GM18868 (cell line): ENCODE results near the gene CCM2L.

Experiments
- ATAC-seq: cut with Tn5 transposase; IDR thresholded peaks from one replicate; pipeline ENCODE4 v1.9.1; 2021; ENCODE audit warnings: mild to moderate bottlenecking, moderate library complexity; ENCODE audit not compliant: unreplicated experiment

CCM2L gene

DNA sequence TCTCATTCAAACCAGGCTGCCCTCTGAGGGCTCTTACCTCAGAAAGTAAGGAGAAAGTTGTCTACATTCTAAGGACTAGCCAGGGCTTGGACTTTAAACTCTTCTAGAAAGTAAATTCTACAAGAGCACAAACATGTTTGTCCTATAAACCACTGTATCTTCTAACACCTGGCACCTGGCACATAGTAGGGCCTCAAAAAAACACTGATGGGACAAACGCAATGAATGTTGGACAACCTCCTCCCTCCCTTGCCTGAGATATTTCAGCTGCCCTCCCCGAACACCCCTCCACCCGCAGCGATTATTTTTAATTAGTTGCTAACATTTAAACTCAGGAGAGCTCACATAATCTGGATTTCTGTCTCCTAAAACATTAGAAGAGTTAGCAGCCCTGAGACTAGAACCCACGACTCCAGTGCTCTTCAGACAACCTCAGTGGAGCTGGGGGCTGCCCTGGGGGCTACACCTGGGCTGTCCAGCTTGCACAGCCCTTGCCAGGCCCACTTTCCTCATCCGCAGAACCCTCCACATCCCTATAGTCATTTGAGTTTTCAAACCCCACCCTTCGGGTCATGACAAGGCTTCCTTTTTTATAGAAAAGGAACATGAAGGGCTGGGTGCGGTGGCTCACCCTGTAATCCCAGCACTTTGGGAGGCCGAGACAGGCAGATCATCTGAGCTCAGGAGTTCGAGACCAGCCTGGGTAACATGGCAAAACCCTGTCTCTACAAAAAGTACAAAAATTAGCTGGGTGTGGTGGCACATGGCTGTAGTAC, 46.7 kb downstream of the CCM2L start:
- no peak for ATAC-seq

DNA sequence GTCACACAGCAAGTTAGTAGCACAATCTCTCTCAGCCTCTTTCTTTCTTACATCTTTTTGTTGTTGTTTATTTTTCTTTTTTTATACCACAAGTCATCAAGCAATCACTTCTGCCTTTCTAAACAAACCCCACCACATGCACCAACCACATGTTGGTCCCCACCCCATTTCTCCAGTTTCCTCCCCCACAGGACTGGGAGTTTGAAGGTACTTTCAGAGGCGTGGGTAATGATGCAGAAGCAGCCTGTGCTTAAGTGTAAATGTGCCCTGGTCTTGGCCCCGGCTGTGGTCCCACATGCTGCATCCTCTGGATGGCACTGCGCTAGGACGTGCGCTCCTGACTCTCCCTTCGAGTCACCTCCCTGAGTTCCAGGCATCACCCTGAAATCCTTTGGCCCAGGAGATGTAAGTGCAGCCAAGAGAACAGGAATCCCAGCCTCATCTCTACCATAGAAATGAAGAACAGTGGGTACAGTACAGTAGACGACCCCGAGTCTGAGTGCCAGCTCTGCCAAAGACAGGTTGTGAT, 47.5 kb downstream of the CCM2L start:
- ATAC-seq = no peak

DNA sequence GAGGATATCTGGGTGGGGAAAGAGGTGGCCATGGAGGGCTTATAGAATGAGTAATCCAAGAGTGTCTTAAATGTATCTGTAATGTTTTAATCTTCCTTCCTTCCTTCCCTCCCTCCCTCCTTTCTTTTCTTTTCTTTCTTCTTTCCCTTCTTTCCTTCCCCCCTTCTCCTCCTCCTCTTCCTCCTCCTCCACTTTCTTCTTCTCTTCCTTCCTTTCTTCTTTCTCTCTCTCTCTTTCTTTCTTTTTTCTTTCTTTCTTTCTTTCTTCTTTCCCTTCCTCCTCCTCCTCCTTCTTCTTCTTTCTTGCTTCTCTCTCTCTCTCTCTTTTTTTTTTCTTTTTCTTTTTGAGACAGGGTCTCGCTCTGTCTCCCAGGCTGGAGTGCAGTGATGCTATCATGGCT, 49.0 kb downstream of the CCM2L start:
- ATAC-seq = no peak

DNA sequence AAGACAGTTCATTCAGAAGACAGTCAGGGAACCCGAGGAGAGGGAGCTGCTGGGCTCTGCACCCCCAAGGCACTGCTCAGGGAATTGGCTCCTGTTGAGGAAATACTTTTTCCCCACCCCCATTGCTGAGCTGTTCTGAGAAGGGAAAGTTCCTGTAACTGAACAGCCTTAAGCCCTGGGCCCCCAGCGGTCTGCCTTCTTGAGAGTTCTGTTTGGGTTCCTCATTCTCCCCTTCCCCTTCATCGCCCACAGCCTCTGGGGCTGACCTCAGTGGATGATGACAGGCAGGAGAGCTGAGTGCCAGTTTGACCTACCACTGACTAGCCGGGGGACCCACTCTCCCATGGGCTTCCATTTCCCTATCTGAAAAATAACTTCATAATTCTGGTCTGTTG, 52.5 kb downstream of the CCM2L start:
- ATAC-seq = peak; percentile 58

DNA sequence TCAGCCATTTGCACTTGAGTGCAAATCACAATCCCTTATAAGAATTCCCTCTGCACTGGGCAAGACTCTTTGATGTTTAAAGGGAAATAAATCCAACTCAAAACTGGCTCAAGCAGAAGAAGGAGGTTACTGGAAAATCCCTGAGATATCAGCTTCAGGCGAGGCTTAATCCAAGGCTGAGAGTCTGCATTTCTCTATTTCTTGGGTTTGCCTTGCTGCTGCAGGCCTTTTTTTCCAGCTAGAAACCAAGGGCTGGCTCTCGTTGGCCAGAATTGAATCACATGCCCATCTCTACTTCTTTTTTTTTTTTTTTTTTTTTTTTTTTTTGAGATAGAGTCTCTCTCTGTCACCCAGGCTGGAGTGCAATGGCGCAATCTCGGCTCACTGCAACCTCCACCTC, 53.5 kb downstream of the CCM2L start:
- no peak for ATAC-seq

DNA sequence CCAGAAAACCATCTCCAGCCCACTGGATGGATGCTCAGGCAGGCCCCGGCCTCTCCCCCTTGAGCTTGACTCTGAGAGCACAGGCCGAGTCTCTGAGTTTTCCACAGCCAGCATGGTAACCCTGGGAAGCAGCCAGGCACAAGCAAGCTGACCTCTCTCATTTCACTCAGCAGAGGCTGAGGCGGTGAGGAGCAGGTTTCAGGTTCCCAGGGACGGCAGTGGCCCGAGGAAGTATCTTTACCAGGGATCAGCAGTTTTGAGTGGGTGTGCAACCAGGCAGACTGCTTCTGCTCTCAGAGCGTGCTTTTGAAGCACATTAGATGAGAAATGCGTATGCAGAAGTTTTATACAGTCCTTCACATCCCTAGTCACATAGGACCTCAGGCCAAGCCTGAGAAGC, 54.4 kb downstream of the CCM2L start:
- peak; percentile 57 for ATAC-seq

DNA sequence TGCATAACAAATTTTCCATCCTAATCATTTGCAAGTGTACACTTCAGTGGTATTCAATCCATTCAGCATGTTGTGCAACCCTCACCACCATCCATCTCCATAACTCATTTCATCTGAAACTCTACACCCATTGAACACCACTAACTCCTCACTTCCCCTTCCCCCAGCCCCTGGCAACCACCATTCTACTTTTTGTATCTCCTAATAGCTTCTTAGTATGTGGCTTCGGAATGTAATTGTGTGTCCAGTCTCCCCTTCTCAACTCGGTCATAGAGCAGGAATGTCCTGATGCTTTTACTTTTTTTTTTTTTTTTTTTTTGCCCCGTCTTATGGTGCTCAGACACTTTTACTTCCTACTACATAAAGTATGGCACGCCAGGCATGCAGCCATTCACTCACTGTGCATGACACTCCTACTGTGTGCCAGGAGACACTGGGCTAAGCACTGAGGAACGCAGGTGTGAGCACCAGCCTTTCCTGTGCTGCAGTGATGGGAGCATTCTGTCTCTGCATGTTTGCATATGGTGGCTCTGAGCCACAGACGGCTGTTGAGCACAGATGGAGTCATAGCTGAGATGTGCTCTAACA, 57.1 kb downstream of the CCM2L start:
- no peak for ATAC-seq

DNA sequence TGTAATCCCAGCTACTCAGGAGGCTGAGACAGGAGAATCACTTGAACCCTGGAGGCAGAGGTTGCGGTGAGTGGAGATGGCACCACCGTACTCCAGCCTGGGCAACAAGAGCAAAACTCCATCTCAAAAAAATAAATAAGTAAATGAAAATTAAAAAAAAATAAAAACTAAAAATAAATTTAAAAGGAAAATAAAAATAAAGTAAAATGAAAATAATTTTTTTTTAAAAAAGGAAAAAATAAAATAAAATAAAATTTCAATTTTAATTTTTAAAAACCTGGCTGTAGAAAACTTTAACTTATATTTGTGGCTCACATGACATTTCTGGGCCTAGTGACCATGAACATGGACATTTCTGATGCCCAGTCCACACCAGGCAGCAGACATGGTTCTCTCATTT, 57.9 kb downstream of the CCM2L start:
- ATAC-seq = no peak

DNA sequence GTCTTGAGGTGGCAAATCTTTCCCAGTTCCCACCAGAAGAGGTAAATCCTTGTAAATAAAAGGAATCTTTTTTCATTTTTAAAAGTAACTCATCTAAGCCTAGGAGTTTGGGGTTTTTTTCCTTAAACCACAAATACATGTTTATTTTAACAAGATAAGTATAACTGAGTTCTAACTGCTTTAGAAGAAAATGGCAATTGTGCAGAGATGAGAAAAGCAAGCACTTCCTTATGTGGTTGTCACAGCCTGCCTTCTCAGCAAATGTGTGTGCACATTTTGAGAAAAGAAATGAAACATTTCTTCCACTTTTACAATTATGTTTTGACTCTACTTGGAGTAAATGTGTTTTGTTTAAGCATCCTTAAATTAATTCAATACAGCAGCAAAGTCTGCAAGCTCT, 59.5 kb downstream of the CCM2L start:
- ATAC-seq = no peak

DNA sequence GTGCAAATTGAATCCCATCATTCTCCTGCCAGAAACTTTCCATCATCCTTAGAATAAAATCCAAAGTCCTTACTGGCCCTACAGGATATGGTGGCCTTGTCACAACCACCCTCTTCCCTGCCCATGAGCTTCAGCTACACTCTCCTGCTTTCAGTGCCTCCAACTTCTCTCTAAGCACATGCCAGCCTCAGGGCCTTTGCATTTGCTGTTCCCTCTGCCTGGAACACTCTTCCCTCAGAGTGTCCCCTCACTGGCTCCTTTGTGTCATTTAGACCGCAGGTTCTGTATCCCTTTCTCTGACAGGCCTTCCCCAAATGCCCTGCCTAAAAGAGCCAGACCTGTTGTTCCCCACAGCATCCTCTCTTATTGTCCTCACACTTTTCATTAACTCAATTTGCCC, 60.0 kb downstream of the CCM2L start:
- no peak for ATAC-seq

DNA sequence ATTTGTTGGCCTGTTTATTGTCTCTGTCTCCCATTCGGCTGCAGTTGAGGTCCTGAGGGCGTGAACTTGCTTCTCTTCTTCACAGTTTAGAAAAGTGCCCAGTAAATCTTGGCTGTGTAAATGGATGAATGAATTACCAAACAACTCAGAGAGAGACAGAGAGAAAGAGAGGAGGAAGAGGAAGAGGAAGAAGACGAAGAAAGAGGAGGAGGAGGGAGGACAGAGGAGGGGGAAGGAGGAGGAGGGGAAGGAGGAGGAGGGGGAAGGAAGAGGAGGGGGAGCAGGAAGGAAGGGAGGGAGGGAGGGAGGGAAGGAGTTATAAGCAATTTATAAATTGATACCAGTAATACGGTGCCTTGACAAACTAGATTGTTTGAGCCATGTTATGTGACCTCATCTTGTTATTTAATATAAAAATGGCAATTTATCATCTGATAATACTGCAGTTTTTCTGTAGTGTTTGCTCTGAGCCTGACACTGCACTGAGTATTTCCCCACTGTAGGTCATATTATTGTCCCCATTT, 60.5 kb downstream of the CCM2L start:
- no peak for ATAC-seq

DNA sequence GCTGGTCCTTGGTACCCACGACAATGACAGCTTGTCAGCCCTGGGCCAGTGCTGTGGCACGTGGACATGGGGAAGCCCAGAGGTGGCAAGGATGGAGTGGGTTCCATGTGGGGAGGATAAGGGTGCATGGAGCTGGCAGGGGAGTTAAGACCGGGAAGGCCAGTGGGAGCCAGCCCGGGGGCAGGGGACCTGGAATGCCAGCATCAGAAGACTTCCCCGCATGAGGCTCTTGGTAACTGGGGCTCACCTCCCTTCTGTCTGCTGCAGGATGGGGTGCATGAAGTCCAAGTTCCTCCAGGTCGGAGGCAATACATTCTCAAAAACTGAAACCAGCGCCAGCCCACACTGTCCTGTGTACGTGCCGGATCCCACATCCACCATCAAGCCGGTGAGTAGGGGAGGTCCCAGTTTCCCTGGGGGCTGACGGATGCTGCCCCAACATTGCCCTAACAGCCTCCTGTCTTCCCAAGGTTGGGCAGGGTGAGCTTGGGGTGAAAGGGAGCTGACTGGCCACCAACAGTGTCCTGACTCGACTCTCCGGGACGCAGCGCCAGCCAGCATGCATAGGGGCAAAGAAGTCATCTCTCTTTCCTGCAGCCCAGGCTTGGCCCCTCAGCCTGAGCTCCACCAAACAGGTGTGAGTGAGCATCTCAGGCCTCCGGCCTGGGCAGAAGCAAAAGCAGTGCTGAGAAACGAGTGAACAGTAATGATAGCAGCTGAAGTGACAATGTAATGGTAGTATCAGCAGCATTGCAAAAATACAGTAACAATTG, 61.3 kb downstream of the CCM2L start:
- ATAC-seq = no peak

DNA sequence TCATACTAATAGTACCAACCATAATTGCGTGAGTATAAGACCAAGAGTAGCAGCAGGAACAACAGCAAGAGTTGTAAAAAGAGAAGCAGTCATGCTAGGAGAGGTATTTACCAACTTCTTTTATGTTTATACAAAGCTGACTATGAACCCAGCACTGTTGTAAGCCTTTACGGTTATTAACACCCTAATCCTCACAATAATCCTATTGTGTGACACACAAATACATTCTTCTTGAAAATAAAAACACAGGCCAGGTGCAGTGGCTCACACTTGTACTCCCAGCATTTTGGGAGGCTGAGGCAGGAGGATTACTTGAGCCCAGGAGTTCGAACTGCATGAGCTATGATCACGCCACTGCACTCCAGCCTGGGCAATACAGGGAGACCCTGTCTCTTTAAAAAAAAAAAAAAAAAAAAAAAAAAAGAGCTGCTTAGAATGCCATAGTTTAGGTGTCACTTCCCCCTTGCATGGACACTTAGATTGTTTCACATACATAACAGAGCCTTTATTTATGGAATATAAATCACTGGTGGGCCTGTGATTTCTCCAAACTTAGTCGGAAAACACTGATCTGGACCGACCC, 62.0 kb downstream of the CCM2L start:
- ATAC-seq = no peak

DNA sequence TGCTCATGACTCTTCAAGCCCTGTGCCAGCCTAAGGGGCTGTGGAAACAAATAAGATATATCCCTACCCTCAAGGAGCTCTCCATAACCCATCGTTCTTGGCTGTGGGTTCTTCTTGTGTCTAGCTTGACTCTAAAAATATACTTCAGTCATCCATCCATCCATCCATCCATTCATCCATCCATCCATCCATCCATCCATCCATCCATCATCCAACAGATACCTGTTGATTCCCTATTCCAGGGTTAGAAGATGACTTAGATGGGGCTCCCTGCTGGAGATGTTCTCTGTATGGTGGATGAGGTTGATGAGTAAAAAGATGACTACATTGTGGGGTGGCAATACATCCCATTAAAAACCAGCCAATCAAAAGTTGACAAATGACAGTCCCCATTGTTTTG, 65.3 kb downstream of the CCM2L start:
- no peak for ATAC-seq

DNA sequence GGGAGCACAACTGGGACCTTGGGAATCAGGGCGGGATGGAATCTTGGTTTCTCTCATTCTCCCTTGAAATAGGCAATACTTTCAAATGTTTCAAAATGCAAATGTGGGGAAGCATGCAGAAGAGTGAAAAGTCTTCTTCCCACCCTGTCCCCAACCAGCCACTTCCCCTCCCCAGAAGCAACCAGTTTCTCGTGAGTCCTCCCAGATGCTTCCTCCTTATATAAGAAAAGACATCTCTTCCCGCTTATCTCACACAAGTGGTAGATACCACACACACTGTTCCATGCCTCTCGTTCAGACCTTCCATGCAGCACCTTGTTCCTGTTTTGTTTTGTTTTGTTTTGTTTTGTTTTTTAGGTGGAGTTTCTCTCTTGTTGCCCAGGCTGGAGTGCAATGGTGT, 67.0 kb downstream of the CCM2L start:
- no peak for ATAC-seq

DNA sequence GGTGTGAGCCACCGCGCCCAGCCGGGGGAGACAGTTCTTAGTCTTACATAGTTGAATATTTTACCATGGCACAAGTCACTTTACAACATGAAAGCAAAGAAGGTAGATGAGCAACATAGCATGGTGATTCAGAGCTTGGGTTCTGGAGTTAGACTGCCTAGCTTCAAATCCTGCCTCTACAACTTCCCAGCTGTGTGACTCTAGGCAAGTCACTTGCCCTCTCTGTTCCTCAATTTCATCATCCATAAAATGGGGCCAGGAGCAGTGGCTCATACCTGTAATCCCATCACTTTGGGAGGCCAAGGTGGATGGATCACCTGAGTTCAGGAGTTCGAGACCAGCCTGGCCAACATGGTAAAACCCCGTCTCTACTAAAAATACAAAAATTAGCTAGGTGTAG, 68.1 kb downstream of the CCM2L start:
- no peak for ATAC-seq

DNA sequence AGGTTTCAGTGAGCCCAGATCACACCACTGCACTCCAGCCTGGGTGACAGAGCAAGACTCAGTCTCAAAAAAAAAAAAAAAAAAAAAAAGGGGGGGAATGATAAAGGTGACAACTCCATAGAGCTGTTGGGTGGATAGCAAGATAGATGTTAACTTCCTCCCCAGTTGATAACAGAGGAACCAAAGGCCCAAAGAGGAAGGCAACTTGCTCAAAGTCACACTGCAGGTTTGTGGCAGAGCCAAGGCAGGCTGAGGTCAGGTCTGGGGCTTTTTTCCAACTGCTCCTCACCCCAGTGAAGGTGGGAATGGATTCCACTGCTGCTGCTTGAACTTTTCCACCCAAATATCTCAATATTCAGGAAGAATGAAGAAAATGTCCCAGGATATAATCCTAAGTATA, 68.6 kb downstream of the CCM2L start:
- no peak for ATAC-seq

DNA sequence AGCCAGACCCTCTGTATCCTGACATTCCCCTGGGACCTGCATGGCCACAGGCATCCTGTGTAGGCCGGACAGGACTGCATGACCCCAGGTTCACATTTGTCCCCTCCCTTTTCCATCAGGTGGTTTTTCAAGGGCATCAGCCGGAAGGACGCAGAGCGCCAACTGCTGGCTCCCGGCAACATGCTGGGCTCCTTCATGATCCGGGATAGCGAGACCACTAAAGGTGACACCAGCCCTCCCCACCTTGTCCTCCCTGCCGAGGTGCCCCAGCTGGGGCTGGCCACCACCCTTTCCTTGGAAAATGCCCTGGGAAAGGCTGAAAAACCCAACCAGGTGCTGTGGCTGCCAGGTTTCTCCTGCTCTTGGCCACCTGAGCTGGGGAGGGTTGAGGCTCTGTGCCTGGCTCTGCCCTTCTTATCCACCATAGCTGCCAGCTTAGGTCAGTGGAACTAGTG, 69.4 kb downstream of the CCM2L start:
- ATAC-seq = no peak

DNA sequence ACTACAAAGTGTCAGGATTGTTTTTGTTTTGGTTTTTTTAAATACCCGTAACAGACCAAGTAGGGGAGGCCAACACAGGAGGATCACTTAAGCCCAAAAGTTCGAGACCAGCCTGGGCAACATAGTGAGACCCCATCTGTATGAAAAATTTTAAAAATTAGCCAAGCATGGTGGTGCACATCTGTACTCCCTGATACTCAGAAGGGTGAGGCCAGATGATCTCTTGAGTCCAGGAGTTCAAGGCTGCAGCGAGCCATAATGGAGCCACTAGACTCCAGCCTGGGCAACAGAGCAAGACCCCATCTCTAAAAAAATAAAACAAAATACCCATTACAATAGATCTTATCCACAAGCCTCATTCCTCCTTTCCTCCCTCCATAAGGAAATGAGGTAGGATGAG, 70.5 kb downstream of the CCM2L start:
- ATAC-seq = no peak
